Measurements from ENCODE around the gene HDAC9.

DNA sequence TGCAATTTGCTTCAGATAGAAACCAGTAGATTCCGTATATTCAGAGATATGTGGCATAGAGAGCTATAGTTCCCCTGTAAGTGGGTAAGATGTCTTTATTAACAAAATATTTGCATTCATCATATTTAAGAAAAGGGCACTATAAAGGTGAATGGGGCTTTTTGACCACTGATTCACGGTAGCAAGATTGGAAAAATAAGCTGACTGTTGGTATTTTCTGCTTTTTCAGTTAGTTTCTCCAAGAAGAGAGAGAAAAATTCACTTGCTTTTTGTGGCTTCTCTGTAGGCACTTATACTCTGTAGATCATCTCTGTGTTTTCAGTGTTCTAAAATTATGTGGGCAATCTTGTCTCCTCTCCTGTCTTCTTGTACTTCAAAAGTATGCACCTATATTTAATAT lies 376.8 kb downstream of the HDAC9 start:
- TF ChIP-seq, protein P1, sequence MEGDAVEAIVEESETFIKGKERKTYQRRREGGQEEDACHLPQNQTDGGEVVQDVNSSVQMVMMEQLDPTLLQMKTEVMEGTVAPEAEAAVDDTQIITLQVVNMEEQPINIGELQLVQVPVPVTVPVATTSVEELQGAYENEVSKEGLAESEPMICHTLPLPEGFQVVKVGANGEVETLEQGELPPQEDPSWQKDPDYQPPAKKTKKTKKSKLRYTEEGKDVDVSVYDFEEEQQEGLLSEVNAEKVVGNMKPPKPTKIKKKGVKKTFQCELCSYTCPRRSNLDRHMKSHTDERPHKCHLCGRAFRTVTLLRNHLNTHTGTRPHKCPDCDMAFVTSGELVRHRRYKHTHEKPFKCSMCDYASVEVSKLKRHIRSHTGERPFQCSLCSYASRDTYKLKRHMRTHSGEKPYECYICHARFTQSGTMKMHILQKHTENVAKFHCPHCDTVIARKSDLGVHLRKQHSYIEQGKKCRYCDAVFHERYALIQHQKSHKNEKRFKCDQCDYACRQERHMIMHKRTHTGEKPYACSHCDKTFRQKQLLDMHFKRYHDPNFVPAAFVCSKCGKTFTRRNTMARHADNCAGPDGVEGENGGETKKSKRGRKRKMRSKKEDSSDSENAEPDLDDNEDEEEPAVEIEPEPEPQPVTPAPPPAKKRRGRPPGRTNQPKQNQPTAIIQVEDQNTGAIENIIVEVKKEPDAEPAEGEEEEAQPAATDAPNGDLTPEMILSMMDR (conservative IDR thresholded peaks at IDR 0.05): no peak
- no peak for TF ChIP-seq ZFX (IDR thresholded peaks at IDR 0.05)
